Body of pancreas (tissue), 4 donors: Measurements from ENCODE around the gene OR2T10.
"Not testable (repeated sequence)": the region's sequence is repeated elsewhere in the genome, so short reads cannot be mapped to it uniquely, and the experiment has no call there.

Source experiments
- CTCF ChIP-seq, 7 experiments: fragments of 450-650 bp in 4 of 7; fragments of 200-600 bp in 3 of 7; sonication (generic) in 3 of 7; IDR thresholded peaks; one replicate each; pipeline ENCODE4 v1.5.1; 2016 to 2019; ENCODE audit warnings: antibody characterized with exemption in 7 of 7
- POLR2A ChIP-seq, 3 donors: fragments of 450-650 bp; IDR thresholded peaks; one replicate each; pipeline ENCODE4 v1.6.1; 2016; ENCODE audit warnings: antibody characterized with exemption in 3 of 3, mild to moderate bottlenecking in 2 of 3

- TF ChIP-seq POLR2A, CTCF (IDR thresholded peaks at IDR 0.05): not testable (repeated sequence)
These were observed 23.6 kb downstream of the OR2T10 start for GRCh38 chr1:248573856-248574255.
